ENCODE results near the gene GSDME.

The GSDME gene

DNA sequence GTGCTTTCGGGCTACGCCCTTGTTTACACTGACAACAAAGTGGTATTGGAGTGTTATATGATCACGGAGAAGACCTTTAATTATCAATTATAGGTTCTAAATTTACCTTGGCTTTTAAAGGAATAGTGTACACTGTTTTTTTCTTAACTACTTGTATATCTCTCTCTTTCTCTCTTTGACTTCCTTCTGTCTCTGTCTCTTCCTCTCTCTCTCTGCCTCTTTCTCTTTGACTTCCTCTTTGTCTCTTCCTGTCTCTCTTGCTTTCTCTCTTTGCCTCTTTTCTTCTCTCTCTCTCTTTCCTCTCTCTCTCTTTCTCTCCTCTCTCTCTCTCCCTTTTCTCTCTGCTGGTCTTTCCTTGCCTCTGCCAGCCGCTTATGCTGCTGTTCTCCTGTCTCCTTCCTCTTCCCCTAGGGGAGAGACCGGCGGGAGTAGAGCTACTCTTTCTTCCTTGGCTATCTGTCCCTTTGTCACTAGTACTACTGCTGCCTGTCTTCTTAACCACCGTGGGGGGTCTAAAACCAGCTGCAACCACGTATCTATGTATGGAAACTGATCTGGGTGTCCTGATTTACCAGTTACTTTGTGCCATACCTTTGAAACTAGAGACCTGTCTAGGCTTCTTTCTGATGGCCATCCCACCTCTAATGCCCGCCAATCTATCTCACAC is 36.9 kb upstream of the GSDME start:
- H3K27me3 ChIP-seq (ENCODE audit: insufficient read depth, low read length) = no peaks in the 10 kb centered on the region
- no peaks in the 10 kb centered on the region for H3K4me1 ChIP-seq (ENCODE audit: control insufficient read depth, insufficient read depth, low read length, unreplicated experiment)
- no peak overlapping the region for H2AFZ ChIP-seq (ENCODE audit: low read length, unreplicated experiment)
- H3K36me3 ChIP-seq (ENCODE audit: insufficient read depth, low read length) = no peaks in the 10 kb centered on the region
- H3K4me3 ChIP-seq (ENCODE audit: low read depth, low read length) = no peak overlapping the region
- no peak overlapping the region for H3K27ac ChIP-seq (ENCODE audit: low read depth, low read length)
- H3K79me2 ChIP-seq (ENCODE audit: control insufficient read depth, insufficient read depth, low read length, unreplicated experiment) = no peaks in the 10 kb centered on the region

GRCh38 chr7:24788961-24789576 is 31.8 kb upstream of the GSDME start:
- Histone ChIP-seq H3K27me3 (ENCODE audit: insufficient read depth, low read length) (no peaks in the 10 kb centered on the region), H3K4me1 (ENCODE audit: control insufficient read depth, insufficient read depth, low read length, unreplicated experiment) (peaks cover 11% of the 10 kb centered on the region), H3K36me3 (ENCODE audit: insufficient read depth, low read length) (no peaks in the 10 kb centered on the region), H3K27ac (ENCODE audit: low read depth, low read length) (no peak overlapping the region), H3K4me3 (ENCODE audit: low read depth, low read length) (no peak overlapping the region), H3K79me2 (ENCODE audit: control insufficient read depth, insufficient read depth, low read length, unreplicated experiment) (no peaks in the 10 kb centered on the region), H2AFZ (ENCODE audit: low read length, unreplicated experiment) (no peak overlapping the region)

DNA sequence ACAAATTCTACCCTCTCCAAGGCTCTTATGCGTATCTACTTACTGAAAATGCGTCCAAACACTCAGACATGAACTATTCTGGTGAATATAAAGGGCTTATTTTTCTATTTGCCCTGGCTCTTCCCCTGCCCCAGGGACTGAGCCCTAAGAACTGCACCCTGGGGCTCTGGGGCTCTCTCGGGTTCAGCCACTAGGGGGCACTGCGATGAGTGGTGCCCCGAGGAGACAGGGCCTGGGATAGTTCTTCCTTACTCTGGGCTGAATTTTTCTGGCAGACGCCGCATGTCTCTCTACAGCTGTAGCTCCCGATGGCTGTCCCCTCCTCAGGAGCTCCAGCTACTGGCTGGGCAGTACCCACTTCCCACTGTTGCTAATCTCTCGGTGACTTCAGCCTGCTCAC is 30.8 kb upstream of the GSDME start:
- no peaks in the 10 kb centered on the region for H3K27me3 ChIP-seq (ENCODE audit: insufficient read depth, low read length)

GRCh38 chr7:24786941-24787340 is 29.7 kb upstream of the GSDME start:
- Histone ChIP-seq H3K36me3 (ENCODE audit: insufficient read depth, low read length) (no peaks in the 10 kb centered on the region), H2AFZ (ENCODE audit: low read length, unreplicated experiment) (peak overlapping the region; percentile 76), H3K27me3 (ENCODE audit: insufficient read depth, low read length) (no peaks in the 10 kb centered on the region), H3K79me2 (ENCODE audit: control insufficient read depth, insufficient read depth, low read length, unreplicated experiment) (no peaks in the 10 kb centered on the region), H3K27ac (ENCODE audit: low read depth, low read length) (peak overlapping the region; percentile 87), H3K4me1 (ENCODE audit: control insufficient read depth, insufficient read depth, low read length, unreplicated experiment) (peaks cover 11% of the 10 kb centered on the region), H3K4me3 (ENCODE audit: low read depth, low read length) (no peak overlapping the region)

More for the DNA sequence above, 30.8 kb upstream of the GSDME start:
- H3K27ac ChIP-seq (ENCODE audit: low read depth, low read length) = no peak overlapping the region
- no peak overlapping the region for H3K4me3 ChIP-seq (ENCODE audit: low read depth, low read length)
- no peaks in the 10 kb centered on the region for H3K79me2 ChIP-seq (ENCODE audit: control insufficient read depth, insufficient read depth, low read length, unreplicated experiment)
- H2AFZ ChIP-seq (ENCODE audit: low read length, unreplicated experiment) = no peak overlapping the region
- H3K4me1 ChIP-seq (ENCODE audit: control insufficient read depth, insufficient read depth, low read length, unreplicated experiment) = peaks cover 11% of the 10 kb centered on the region
- no peaks in the 10 kb centered on the region for H3K36me3 ChIP-seq (ENCODE audit: insufficient read depth, low read length)

DNA sequence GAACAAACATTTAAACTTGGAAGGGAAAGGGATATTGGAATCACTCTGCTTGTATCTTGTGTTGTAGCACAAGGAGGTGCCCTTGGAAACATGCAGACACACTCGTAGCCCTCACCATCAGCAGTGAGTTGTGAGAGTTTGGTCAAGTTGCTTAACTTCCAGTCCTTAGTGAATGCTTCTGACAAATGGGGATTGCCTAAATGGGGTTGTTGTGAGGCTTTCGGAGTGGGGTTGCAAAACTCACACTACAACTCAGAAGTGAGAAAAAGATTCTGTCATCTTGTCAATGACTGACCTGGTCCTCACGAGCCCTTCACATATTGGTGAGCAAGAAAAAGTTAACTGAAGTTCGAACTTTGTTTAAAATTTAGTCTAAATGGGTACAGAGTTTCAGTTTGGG is 29.0 kb upstream of the GSDME start:
- Histone ChIP-seq H3K27ac (ENCODE audit: low read depth, low read length) (peak overlapping the region; percentile 87), H3K79me2 (ENCODE audit: control insufficient read depth, insufficient read depth, low read length, unreplicated experiment) (no peaks in the 10 kb centered on the region), H3K4me1 (ENCODE audit: control insufficient read depth, insufficient read depth, low read length, unreplicated experiment) (peaks cover 11% of the 10 kb centered on the region), H2AFZ (ENCODE audit: low read length, unreplicated experiment) (no peak overlapping the region), H3K4me3 (ENCODE audit: low read depth, low read length) (no peak overlapping the region), H3K27me3 (ENCODE audit: insufficient read depth, low read length) (no peaks in the 10 kb centered on the region), H3K36me3 (ENCODE audit: insufficient read depth, low read length) (no peaks in the 10 kb centered on the region)

GRCh38 chr7:24784277-24784676 is 27.0 kb upstream of the GSDME start:
- H3K4me3 ChIP-seq (ENCODE audit: low read depth, low read length) = no peak overlapping the region
- H3K36me3 ChIP-seq (ENCODE audit: insufficient read depth, low read length) = no peaks in the 10 kb centered on the region
- H3K79me2 ChIP-seq (ENCODE audit: control insufficient read depth, insufficient read depth, low read length, unreplicated experiment) = no peaks in the 10 kb centered on the region
- H3K27ac ChIP-seq (ENCODE audit: low read depth, low read length) = no peak overlapping the region
- H2AFZ ChIP-seq (ENCODE audit: low read length, unreplicated experiment) = no peak overlapping the region
- no peaks in the 10 kb centered on the region for H3K27me3 ChIP-seq (ENCODE audit: insufficient read depth, low read length)
- peaks cover 16% of the 10 kb centered on the region for H3K4me1 ChIP-seq (ENCODE audit: control insufficient read depth, insufficient read depth, low read length, unreplicated experiment)

GRCh38 chr7:24783698-24784097 is 26.4 kb upstream of the GSDME start:
- Histone ChIP-seq H3K27ac (ENCODE audit: low read depth, low read length) (no peak overlapping the region), H3K27me3 (ENCODE audit: insufficient read depth, low read length) (no peaks in the 10 kb centered on the region), H3K79me2 (ENCODE audit: control insufficient read depth, insufficient read depth, low read length, unreplicated experiment) (no peaks in the 10 kb centered on the region), H3K4me3 (ENCODE audit: low read depth, low read length) (no peak overlapping the region), H3K36me3 (ENCODE audit: insufficient read depth, low read length) (no peaks in the 10 kb centered on the region), H3K4me1 (ENCODE audit: control insufficient read depth, insufficient read depth, low read length, unreplicated experiment) (peaks cover 19% of the 10 kb centered on the region), H2AFZ (ENCODE audit: low read length, unreplicated experiment) (no peak overlapping the region)

GRCh38 chr7:24781106-24781505 is 23.8 kb upstream of the GSDME start:
- Histone ChIP-seq H3K27me3 (ENCODE audit: insufficient read depth, low read length) (no peaks in the 10 kb centered on the region), H3K4me1 (ENCODE audit: control insufficient read depth, insufficient read depth, low read length, unreplicated experiment) (peaks cover 8% of the 10 kb centered on the region), H3K79me2 (ENCODE audit: control insufficient read depth, insufficient read depth, low read length, unreplicated experiment) (no peaks in the 10 kb centered on the region), H3K36me3 (ENCODE audit: insufficient read depth, low read length) (no peaks in the 10 kb centered on the region), H3K27ac (ENCODE audit: low read depth, low read length) (no peak overlapping the region), H3K4me3 (ENCODE audit: low read depth, low read length) (no peak overlapping the region), H2AFZ (ENCODE audit: low read length, unreplicated experiment) (no peak overlapping the region)

GRCh38 chr7:24779283-24779655 is 22.0 kb upstream of the GSDME start:
- H3K4me1 ChIP-seq (ENCODE audit: control insufficient read depth, insufficient read depth, low read length, unreplicated experiment) = peaks cover 12% of the 10 kb centered on the region
- no peaks in the 10 kb centered on the region for H3K79me2 ChIP-seq (ENCODE audit: control insufficient read depth, insufficient read depth, low read length, unreplicated experiment)
- H2AFZ ChIP-seq (ENCODE audit: low read length, unreplicated experiment) = no peak overlapping the region
- H3K27me3 ChIP-seq (ENCODE audit: insufficient read depth, low read length) = no peaks in the 10 kb centered on the region
- H3K4me3 ChIP-seq (ENCODE audit: low read depth, low read length) = no peak overlapping the region
- H3K36me3 ChIP-seq (ENCODE audit: insufficient read depth, low read length) = no peaks in the 10 kb centered on the region
- peak overlapping the region; percentile 61 for H3K27ac ChIP-seq (ENCODE audit: low read depth, low read length)

DNA sequence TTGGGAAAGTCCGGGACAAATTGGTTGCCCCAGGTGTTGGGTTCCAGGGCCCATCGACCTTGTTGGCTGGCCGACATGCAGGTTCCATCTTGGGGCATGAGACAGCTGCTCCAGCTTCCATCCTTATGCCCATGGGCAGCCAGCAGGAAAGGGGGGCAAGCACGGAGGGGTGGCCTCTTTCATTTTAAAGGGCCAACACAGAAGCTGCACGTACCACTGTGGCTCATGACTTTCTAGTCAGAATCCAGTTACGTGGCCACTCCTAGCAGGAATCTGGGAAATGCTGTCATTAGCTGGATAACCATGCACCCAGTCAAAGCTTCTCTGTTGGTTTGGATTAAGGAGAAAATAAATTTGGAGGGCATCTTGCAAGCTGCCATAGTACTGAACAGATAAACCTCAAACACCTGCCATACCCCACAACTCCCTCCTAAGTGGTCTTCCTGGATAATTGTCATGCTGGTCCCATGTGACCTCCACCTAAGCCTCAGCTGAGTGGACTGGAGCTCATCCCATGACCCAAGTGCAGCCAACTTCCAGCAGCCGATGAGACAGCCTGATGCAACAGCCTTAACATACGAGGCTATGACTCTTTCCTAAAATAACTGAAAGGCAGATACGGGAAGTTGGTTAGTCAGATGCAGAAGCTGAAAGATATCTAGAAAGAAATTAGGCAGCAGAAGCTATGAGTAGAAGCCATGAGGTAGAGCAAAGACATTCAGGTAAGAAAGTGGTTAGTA is 21.4 kb upstream of the GSDME start:
- H2AFZ ChIP-seq (ENCODE audit: low read length, unreplicated experiment) = no peak overlapping the region

GRCh38 chr7:24777806-24778205 is 20.5 kb upstream of the GSDME start:
- no peaks in the 10 kb centered on the region for H3K27me3 ChIP-seq (ENCODE audit: insufficient read depth, low read length)

More for the DNA sequence above, 21.4 kb upstream of the GSDME start:
- Histone ChIP-seq H3K79me2 (ENCODE audit: control insufficient read depth, insufficient read depth, low read length, unreplicated experiment) (no peaks in the 10 kb centered on the region), H3K4me3 (ENCODE audit: low read depth, low read length) (no peak overlapping the region), H3K36me3 (ENCODE audit: insufficient read depth, low read length) (no peaks in the 10 kb centered on the region), H3K27ac (ENCODE audit: low read depth, low read length) (peak overlapping the region; percentile 61), H3K4me1 (ENCODE audit: control insufficient read depth, insufficient read depth, low read length, unreplicated experiment) (peaks cover 12% of the 10 kb centered on the region), H3K27me3 (ENCODE audit: insufficient read depth, low read length) (no peaks in the 10 kb centered on the region)

More at GRCh38 chr7:24777806-24778205, 20.5 kb upstream of the GSDME start:
- Histone ChIP-seq H3K4me3 (ENCODE audit: low read depth, low read length) (no peak overlapping the region), H3K27ac (ENCODE audit: low read depth, low read length) (no peak overlapping the region), H2AFZ (ENCODE audit: low read length, unreplicated experiment) (no peak overlapping the region), H3K79me2 (ENCODE audit: control insufficient read depth, insufficient read depth, low read length, unreplicated experiment) (no peaks in the 10 kb centered on the region), H3K36me3 (ENCODE audit: insufficient read depth, low read length) (no peaks in the 10 kb centered on the region), H3K4me1 (ENCODE audit: control insufficient read depth, insufficient read depth, low read length, unreplicated experiment) (peaks cover 12% of the 10 kb centered on the region)

Data from ACC112 (cell line).